Lung (tissue), 12 donors: ENCODE measurements around the gene CEBPA. TPM values are rescaled to one million over a fixed set of nuclear protein-coding genes. Genes with fewer than 3 reads are reported as not detected.

Experiments
- ATAC-seq: fragments of 200-7000 bp; cut with Tn5 transposase; one replicate; pipeline ENCODE4 v1.9.1; 2020; ENCODE audit warnings: moderate number of reproducible peaks; ENCODE audit not compliant: insufficient read depth, low FRiP score
- DNase-seq, 3 donors: peaks; one replicate each; pipeline ENCODE4 v3.0.0-alpha.2; 2013 to 2017
- H3K27ac ChIP-seq, 2 donors: one replicate each; pipeline ENCODE4 v1.5.1; 2013; ENCODE audit warnings: mild to moderate bottlenecking in 2 of 2, moderate library complexity in 2 of 2, control low read depth in 1 of 2, inconsistent platforms in 1 of 2, low read depth in 1 of 2, low read length in 1 of 2
- H3K27me3 ChIP-seq, 3 donors: one replicate each; pipeline ENCODE4 v1.5.1; 2013; ENCODE audit warnings: low read length in 2 of 3; ENCODE audit not compliant: control insufficient read depth in 3 of 3, insufficient read depth in 3 of 3
- H3K36me3 ChIP-seq, 4 donors: one replicate each; pipeline ENCODE4 v1.5.1; 2013; ENCODE audit warnings: low read length in 4 of 4, mild to moderate bottlenecking in 1 of 4, moderate library complexity in 1 of 4; ENCODE audit not compliant: control insufficient read depth in 4 of 4, insufficient read depth in 4 of 4
- H3K4me1 ChIP-seq, 5 donors: one replicate each; pipeline ENCODE4 v1.5.1; 2013; ENCODE audit warnings: low read length in 5 of 5, mild to moderate bottlenecking in 2 of 5, moderate library complexity in 1 of 5; ENCODE audit not compliant: control insufficient read depth in 5 of 5, insufficient read depth in 5 of 5
- H3K4me3 ChIP-seq: one replicate; pipeline ENCODE4 v1.5.1; 2013; ENCODE audit warnings: mild to moderate bottlenecking, control low read depth, moderate library complexity
- H3K9ac ChIP-seq, 2 donors: one replicate each; pipeline ENCODE4 v1.5.1; 2013; ENCODE audit warnings: low read length in 2 of 2, control low read depth in 1 of 2; ENCODE audit not compliant: insufficient read depth in 1 of 2
- H3K9me3 ChIP-seq, 4 donors: one replicate each; pipeline ENCODE4 v1.5.1; 2013; ENCODE audit warnings: low read length in 3 of 4, mild to moderate bottlenecking in 1 of 4, moderate library complexity in 1 of 4; ENCODE audit not compliant: control insufficient read depth in 4 of 4, insufficient read depth in 3 of 4
- CTCF ChIP-seq: IDR thresholded peaks from 2 replicates; pipeline ENCODE4 v1.5.1; 2012; ENCODE audit warnings: mild to moderate bottlenecking; ENCODE audit errors: control extremely low read depth, extremely low read depth
- WGBS, 2 donors: extraction: QIAGEN DNeasy Blood & Tissue Kit; methylation state at CpG; one replicate each; pipeline ENCODE4 v1.1.7; 2013; 5-methylcytosine and 5-hydroxymethylcytosine counted together
- polyA plus RNA-seq, 2 donors: library from polyadenylated mRNA; stranded (reverse); fragments of 200-250 nt; gene quantifications; one replicate each; pipeline ENCODE4 v1.2.1, GENCODE V29; 2013
- total RNA-seq, 2 donors: library from RNA; depleted of rRNA in 1 of 2; stranded (reverse); fragments of >200 nt in 1 of 2; gene quantifications; one replicate each; pipeline ENCODE4 v1.2.1, GENCODE V29; 2014 to 2021
- donor health status: control.
- donor health status: control.
- donor health status: Bipolar disorder and iron deficiency.
- donor health status: healthy.
- donor health status: DM: yes; HTN: yes; CAD: no.

The CEBPA gene
- total and polyA plus RNA-seq, 4 donors: 20.4 to 93.8 (median 61.2) TPM

GRCh38 chr19:33273065-33273736 lies 29.1 kb downstream of the CEBPA start:
- ATAC-seq: no peak
- H3K36me3 ChIP-seq: no peaks in the 10 kb centered on the region
- H3K27ac ChIP-seq: peak overlapping the region in 1 of 2 donors; percentile 77
- peaks cover 0 to 23% (median 8%) of the 10 kb centered on the region in 5 donors for H3K4me1 ChIP-seq
- H3K4me3 ChIP-seq: no peak overlapping the region
- no peaks in the 10 kb centered on the region for H3K27me3 ChIP-seq
- no peak overlapping the region for H3K9ac ChIP-seq
- 67 to 84% methylated on average over 26 of the region's 26 CpGs for WGBS, 2 donors
- no peak for TF ChIP-seq CTCF
- peaks cover 0 to 3% (median 0%) of the 10 kb centered on the region in 4 donors for H3K9me3 ChIP-seq
- DNase-seq: no peak

- H3K9me3 ChIP-seq: peaks cover 0 to 3% (median 0%) of the 10 kb centered on the region in 4 donors
- no peak overlapping the region for H3K4me3 ChIP-seq
- 88 to 91% methylated on average over 12 of the region's 12 CpGs for WGBS, 2 donors
- TF ChIP-seq CTCF: no peak
- no peak overlapping the region for H3K27ac ChIP-seq
- H3K9ac ChIP-seq: no peak overlapping the region
- DNase-seq (no peak), ATAC-seq (no peak)
- no peaks in the 10 kb centered on the region for H3K36me3 ChIP-seq
- no peaks in the 10 kb centered on the region for H3K27me3 ChIP-seq
- H3K4me1 ChIP-seq: peaks cover 0 to 19% (median 10%) of the 10 kb centered on the region in 5 donors
Observed at GRCh38 chr19:33271246-33272021, 30.9 kb downstream of the CEBPA start.

GRCh38 chr19:33270769-33271168 lies 31.6 kb downstream of the CEBPA start:
- no peaks in the 10 kb centered on the region for H3K27me3 ChIP-seq
- no peak for TF ChIP-seq CTCF
- H3K9me3 ChIP-seq: peaks cover 0 to 3% (median 0%) of the 10 kb centered on the region in 4 donors
- no peak for DNase-seq
- no peak overlapping the region for H3K27ac ChIP-seq
- no peak for ATAC-seq
- H3K9ac ChIP-seq: no peak overlapping the region
- WGBS, 2 donors: 93 to 96% methylated on average over 1 of the region's 1 CpG
- no peaks in the 10 kb centered on the region for H3K36me3 ChIP-seq
- no peak overlapping the region for H3K4me3 ChIP-seq
- peaks cover 0 to 19% (median 8%) of the 10 kb centered on the region in 5 donors for H3K4me1 ChIP-seq
